Psoas muscle (tissue), 8 donors: Measurements from ENCODE around the gene LMX1A. TPM values are rescaled to one million over a fixed set of nuclear protein-coding genes. Genes with fewer than 3 reads are reported as not detected.
A peak's percentile ranks its signal among the peaks of the same experiment; 100 is the strongest.

Experiments
- ATAC-seq, 4 donors: fragments of 200-7000 bp; cut with Tn5 transposase; one replicate each; pipeline ENCODE4 v1.9.1; 2020; ENCODE audit warnings: moderate library complexity in 3 of 4, mild to moderate bottlenecking in 2 of 4
- DNase-seq, 2 donors: peaks; one replicate each; pipeline ENCODE4 v3.0.0-alpha.2; 2020
- H3K27ac ChIP-seq: fragments of 200-600 bp; one replicate; pipeline ENCODE4 v1.8.0; 2022
- H3K27me3 ChIP-seq, 3 donors: fragments of 200-600 bp in 1 of 3; one replicate each; pipeline versions ENCODE4 v1.6.1 to v1.8.0; 2013 to 2022; ENCODE audit warnings: low read length in 2 of 3, mild to moderate bottlenecking in 2 of 3, moderate library complexity in 1 of 3; ENCODE audit not compliant: insufficient read depth in 3 of 3
- H3K36me3 ChIP-seq, 2 donors: fragments of 200-600 bp in 1 of 2; one replicate each; pipeline versions ENCODE4 v1.6.1 to v1.8.0; 2013 to 2022; ENCODE audit warnings: low read depth in 1 of 2, mild to moderate bottlenecking in 1 of 2, moderate library complexity in 1 of 2; ENCODE audit not compliant: insufficient read depth in 1 of 2
- H3K4me1 ChIP-seq: fragments of 200-600 bp; one replicate; pipeline ENCODE4 v1.8.0; 2022
- H3K4me3 ChIP-seq: fragments of 200-600 bp; one replicate; pipeline ENCODE4 v1.8.0; 2022; ENCODE audit warnings: mild to moderate bottlenecking
- H3K9me3 ChIP-seq: fragments of 200-600 bp; one replicate; pipeline ENCODE4 v1.8.0; 2022
- WGBS, 3 donors: extraction: QIAGEN DNeasy Blood & Tissue Kit; methylation state at CpG; one replicate each; pipeline versions ENCODE4 v1.1.6 to v1.1.7; 2013; 5-methylcytosine and 5-hydroxymethylcytosine counted together
- intact Hi-C, 2 donors: fragments of 100-400 bp; cut with DNase I; formaldehyde crosslinking; loops; one replicate each; pipeline versions ENCODE4 v1.11.0 to v1.14.2; 2022
- polyA plus RNA-seq, 3 donors: library from polyadenylated mRNA; stranded (reverse); fragments of 200-250 nt; gene quantifications; one replicate each; pipeline ENCODE4 v1.2.3, GENCODE V29; 2013
- total RNA-seq, 4 donors: library from RNA; stranded (reverse); fragmentation: NEBNext Ultra II Directional in 2 of 4; extraction: Animal tissue kit (Norgen Biotek cat#: 25700) in 2 of 4; gene quantifications; one replicate each; pipeline versions ENCODE4 v1.2.1 to v1.2.4, GENCODE V29; 2021 to 2023
- TF ChIP-seq, protein P1 (sequence below): fragments of 200-600 bp; IDR thresholded peaks from one replicate; pipeline ENCODE4 v1.8.0; 2022; ENCODE audit warnings: antibody characterized with exemption
- donor health status: healthy with polysubstance abuse.
- donor health status: DM: no; HTN: no; CAD: no; lungs with moderate emphysema.
- donor health status: Bipolar disorder and iron deficiency.
- donor health status: healthy.
- donor health status: DM: yes; HTN: yes; CAD: no.
- donor health status: DM: no; HTN: no; CAD: no.
- donor health status: DM: no; HTN: no; CAD: no.
- donor health status: DM: yes; HTN: yes; CAD: no.

The LMX1A gene
- total and polyA plus RNA-seq, 7 donors, result 0.04 to 0.36 (median 0.16) TPM; not detected in 3

DNA sequence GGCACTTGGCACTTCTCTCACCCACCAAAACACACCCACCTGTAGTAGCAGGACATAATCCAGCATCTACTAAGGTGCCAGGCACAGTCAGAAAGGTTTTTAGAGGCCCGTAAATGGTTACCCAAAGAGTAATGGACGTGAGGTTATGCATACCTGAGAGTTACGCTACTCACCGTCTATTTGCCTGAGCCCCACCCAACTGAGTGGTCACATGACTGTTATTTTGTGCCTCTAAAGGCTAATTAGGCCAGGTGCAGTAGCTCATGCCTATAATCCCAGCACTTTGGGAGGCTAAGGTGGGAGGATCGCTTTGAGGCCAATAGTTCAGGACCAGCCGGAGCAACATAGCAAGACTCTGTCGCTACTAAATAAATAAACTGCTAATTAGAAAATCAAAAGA is 11.0 kb downstream of the LMX1A start:
- TF ChIP-seq, protein P1, sequence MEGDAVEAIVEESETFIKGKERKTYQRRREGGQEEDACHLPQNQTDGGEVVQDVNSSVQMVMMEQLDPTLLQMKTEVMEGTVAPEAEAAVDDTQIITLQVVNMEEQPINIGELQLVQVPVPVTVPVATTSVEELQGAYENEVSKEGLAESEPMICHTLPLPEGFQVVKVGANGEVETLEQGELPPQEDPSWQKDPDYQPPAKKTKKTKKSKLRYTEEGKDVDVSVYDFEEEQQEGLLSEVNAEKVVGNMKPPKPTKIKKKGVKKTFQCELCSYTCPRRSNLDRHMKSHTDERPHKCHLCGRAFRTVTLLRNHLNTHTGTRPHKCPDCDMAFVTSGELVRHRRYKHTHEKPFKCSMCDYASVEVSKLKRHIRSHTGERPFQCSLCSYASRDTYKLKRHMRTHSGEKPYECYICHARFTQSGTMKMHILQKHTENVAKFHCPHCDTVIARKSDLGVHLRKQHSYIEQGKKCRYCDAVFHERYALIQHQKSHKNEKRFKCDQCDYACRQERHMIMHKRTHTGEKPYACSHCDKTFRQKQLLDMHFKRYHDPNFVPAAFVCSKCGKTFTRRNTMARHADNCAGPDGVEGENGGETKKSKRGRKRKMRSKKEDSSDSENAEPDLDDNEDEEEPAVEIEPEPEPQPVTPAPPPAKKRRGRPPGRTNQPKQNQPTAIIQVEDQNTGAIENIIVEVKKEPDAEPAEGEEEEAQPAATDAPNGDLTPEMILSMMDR, result no peak
- no peak overlapping the region for H3K4me3 ChIP-seq
- no peaks in the 10 kb centered on the region for H3K9me3 ChIP-seq
- intact Hi-C loops, result no loop called here
- no peak overlapping the region for H3K27ac ChIP-seq
- ATAC-seq (no peak), DNase-seq (no peak)
- 63 to 78% (median 63%) methylated on average over 7 of the region's 7 CpGs for WGBS, 3 donors
- H3K36me3 ChIP-seq, result no peaks in the 10 kb centered on the region
- H3K4me1 ChIP-seq, result no peaks in the 10 kb centered on the region
- peaks cover 0 to 48% (median 5%) of the 10 kb centered on the region in 3 donors for H3K27me3 ChIP-seq

DNA sequence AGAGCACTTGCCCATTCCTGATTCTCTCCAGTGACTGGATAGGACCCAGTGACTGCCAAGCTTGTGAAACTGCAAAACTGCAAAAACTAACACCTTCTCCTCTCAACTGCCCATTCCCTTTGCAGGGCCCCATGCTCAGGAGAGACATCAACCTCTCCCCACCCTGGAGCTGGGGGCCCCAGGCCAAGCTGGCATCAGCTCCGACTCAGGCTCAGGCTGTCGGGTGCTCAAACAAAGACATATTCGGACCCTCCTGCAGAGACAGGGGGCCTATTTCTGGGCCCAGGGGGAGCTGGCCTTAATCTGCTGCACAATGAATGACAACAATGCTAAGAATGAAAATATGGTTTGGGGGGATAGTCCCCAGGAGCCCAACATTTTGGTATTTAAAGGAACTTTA is 11.8 kb downstream of the LMX1A start:
- no peak for DNase-seq
- TF ChIP-seq, protein P1, result no peak
- intact Hi-C loops, result no loop called here
- ATAC-seq, result no peak
- WGBS, 3 donors, result 39 to 44% (median 42%) methylated on average over 3 of the region's 3 CpGs
- no peak overlapping the region for H3K27ac ChIP-seq
- no peak overlapping the region for H3K4me3 ChIP-seq
- peaks cover 0 to 41% (median 5%) of the 10 kb centered on the region in 3 donors for H3K27me3 ChIP-seq
- no peaks in the 10 kb centered on the region for H3K4me1 ChIP-seq
- H3K9me3 ChIP-seq, result no peaks in the 10 kb centered on the region
- H3K36me3 ChIP-seq, result no peaks in the 10 kb centered on the region

DNA sequence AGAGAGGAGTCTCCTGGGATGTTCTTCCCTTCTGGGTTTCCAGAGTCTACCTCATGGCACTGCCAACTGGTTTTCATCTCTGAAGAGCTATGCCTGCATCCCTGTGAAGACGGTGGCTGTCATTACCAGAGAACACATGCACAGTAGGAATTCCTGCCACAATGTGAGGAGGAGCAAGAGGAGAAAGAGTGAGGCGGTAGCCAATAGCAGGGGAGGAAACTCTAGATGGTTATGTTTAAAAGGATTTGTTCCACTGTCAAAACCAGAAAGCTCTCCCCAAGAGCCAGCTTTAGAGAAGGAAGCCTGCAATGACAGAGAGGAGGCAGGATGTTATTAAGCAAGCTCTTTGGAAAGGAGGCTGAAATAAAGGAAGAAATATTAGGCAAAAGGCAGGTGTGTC is 12.3 kb downstream of the LMX1A start:
- Histone ChIP-seq H3K4me1 (no peaks in the 10 kb centered on the region), H3K9me3 (no peaks in the 10 kb centered on the region), H3K27me3 (peaks cover 0 to 36% (median 5%) of the 10 kb centered on the region in 3 donors), H3K36me3 (no peaks in the 10 kb centered on the region), H3K27ac (no peak overlapping the region), H3K4me3 (no peak overlapping the region)
- 35 to 52% (median 37%) methylated on average over 2 of the region's 2 CpGs for WGBS, 3 donors
- intact Hi-C loops, result no loop called here
- ATAC-seq (no peak), DNase-seq (no peak)
- TF ChIP-seq, protein P1, result no peak

DNA sequence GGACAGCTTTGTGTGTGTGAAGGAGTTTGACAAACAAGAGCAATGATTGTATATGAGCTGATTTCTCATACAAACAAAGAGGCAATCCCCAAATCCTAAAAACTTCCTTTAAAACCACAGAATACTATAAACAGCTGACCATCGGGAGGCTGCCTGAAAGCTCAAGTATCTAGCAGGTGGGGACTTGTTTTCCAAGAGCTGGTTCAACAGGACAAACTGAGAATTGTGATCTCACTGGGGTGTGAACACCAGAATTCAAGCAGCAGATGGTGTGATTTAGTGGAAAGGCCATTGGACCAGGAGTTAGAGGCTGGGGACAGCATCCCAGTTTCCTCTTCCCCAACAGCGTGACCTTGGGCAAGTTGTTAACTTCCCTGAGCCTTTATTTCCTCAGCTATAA is 13.9 kb downstream of the LMX1A start:
- no peaks in the 10 kb centered on the region for H3K36me3 ChIP-seq
- H3K27ac ChIP-seq, result no peak overlapping the region
- no peaks in the 10 kb centered on the region for H3K9me3 ChIP-seq
- H3K4me3 ChIP-seq, result no peak overlapping the region
- H3K4me1 ChIP-seq, result no peaks in the 10 kb centered on the region
- H3K27me3 ChIP-seq, result peaks cover 0 to 25% (median 5%) of the 10 kb centered on the region in 3 donors
- intact Hi-C loops, result no loop called here
- TF ChIP-seq, protein P1, result no peak
- WGBS, 3 donors, result 33 to 59% (median 34%) methylated on average over 2 of the region's 2 CpGs
- no peak for ATAC-seq
- DNase-seq, result no peak

DNA sequence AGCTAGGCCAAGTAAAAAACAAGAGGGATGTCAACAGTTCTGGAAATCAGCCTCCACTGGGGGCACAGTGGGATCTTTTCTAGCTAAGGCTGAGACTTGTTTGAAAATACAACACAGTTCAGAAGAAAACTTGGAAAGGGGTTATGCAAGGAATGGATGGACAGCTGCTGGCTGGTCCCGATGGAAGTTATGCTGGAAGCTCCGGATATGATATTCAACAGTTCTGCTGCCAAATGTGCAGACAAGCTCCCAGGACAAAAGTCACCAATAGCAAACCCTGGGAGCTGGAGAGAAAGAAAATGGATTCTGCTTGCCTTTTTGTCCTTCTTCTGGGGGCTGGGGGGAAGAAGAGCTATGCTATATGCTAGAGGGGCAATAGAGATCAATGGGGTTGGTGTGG is 14.3 kb downstream of the LMX1A start:
- 16 to 25% (median 23%) methylated on average over 2 of the region's 2 CpGs for WGBS, 3 donors

More for the DNA sequence above, 14.3 kb downstream of the LMX1A start:
- H3K4me1 ChIP-seq, result no peaks in the 10 kb centered on the region
- no peak overlapping the region for H3K27ac ChIP-seq
- DNase-seq (no peak), ATAC-seq (peak in 1 of 4 donors; percentile 42)
- no peaks in the 10 kb centered on the region for H3K9me3 ChIP-seq
- intact Hi-C loops, result no loop called here
- TF ChIP-seq, protein P1, result no peak
- no peaks in the 10 kb centered on the region for H3K36me3 ChIP-seq
- peaks cover 0 to 21% (median 5%) of the 10 kb centered on the region in 3 donors for H3K27me3 ChIP-seq
- H3K4me3 ChIP-seq, result no peak overlapping the region
